ENCODE data around the gene MRAP2.

GRCh38 chr6:84002226-84002625 lies 31.3 kb upstream of the MRAP2 start:
- no peak for TF ChIP-seq CTCF (conservative IDR thresholded peaks at IDR 0.05; ENCODE audit: low read depth, low read length)
- TF ChIP-seq EZH2 (IDR thresholded peaks at IDR 0.05; ENCODE audit: low read length, unreplicated experiment): no peak

Measured in PC-3 (cell line).